HL-60 (cell line): ENCODE results near the gene TMEM132D.

ENCODE experiments used
- CTCF ChIP-seq: IDR thresholded peaks from one replicate; pipeline ENCODE4 v1.5.1; 2011; ENCODE audit warnings: low read length, control low read depth, inconsistent platforms; ENCODE audit not compliant: insufficient read depth
- GABPA ChIP-seq: IDR thresholded peaks from 2 replicates; pipeline ENCODE4 v1.6.1; 2012; ENCODE audit warnings: low read depth
- REST ChIP-seq: IDR thresholded peaks from 2 replicates; pipeline ENCODE4 v1.6.1; 2012; ENCODE audit warnings: low read depth; ENCODE audit not compliant: insufficient replicate concordance
- SPI1 ChIP-seq: IDR thresholded peaks from 2 replicates; pipeline ENCODE4 v1.6.1; 2012; ENCODE audit warnings: low read depth, mild to moderate bottlenecking, borderline replicate concordance

- no peak for TF ChIP-seq CTCF
- TF ChIP-seq GABPA, result no peak
- TF ChIP-seq SPI1, result no peak
- no peak for TF ChIP-seq REST
Measured at GRCh38 chr12:129844662-129845220, 59.1 kb downstream of the TMEM132D start.
